PFSK-1 (cell line): ENCODE data around the gene UPF1.

ENCODE experiments used
- FOXP2 ChIP-seq: optimal IDR thresholded peaks from 2 replicates; pipeline ENCODE3; 2011; ENCODE audit warnings: borderline replicate concordance, control low read depth, inconsistent platforms; ENCODE audit not compliant: insufficient read depth; ENCODE audit errors: extremely low read length, extremely low read depth
- POLR2AphosphoS5 ChIP-seq: IDR thresholded peaks from 2 replicates; pipeline ENCODE4 v1.6.1; 2012; ENCODE audit warnings: low read depth, mild to moderate bottlenecking, control low read depth, low read length, moderate library complexity
- REST ChIP-seq, 2 experiments: IDR thresholded peaks; 2 replicates each; pipeline versions ENCODE4 v1.6.1 to v1.8.0; 2011 to 2012; ENCODE audit warnings: low read depth in 2 of 2, low read length in 2 of 2, control low read depth in 1 of 2, inconsistent platforms in 1 of 2, mild to moderate bottlenecking in 1 of 2, moderate library complexity in 1 of 2; ENCODE audit not compliant: insufficient read depth in 1 of 2
- SIN3A ChIP-seq: IDR thresholded peaks from 2 replicates; pipeline ENCODE4 v1.6.1; 2012; ENCODE audit warnings: mild to moderate bottlenecking, low read length, moderate library complexity, borderline replicate concordance; ENCODE audit not compliant: insufficient read depth
- TAF1 ChIP-seq: IDR thresholded peaks from 2 replicates; pipeline ENCODE4 v1.6.1; 2012; ENCODE audit warnings: low read length, control low read depth, borderline replicate concordance; ENCODE audit not compliant: insufficient read depth

The UPF1 gene

GRCh38 chr19:18862976-18863842 lies 31.4 kb downstream of the UPF1 start:
- TF ChIP-seq FOXP2, result no peak
- no peak for TF ChIP-seq POLR2AphosphoS5
- TF ChIP-seq REST (IDR thresholded peaks at IDR 0.05; ENCODE audit: insufficient read depth in 1 of 2, low read depth in 2 of 2, low read length in 2 of 2), result no peak
- no peak for TF ChIP-seq TAF1
- TF ChIP-seq SIN3A, result no peak

GRCh38 chr19:18863843-18864362 lies 32.1 kb downstream of the UPF1 start:
- TF ChIP-seq FOXP2 (no peak), TAF1 (no peak), REST (IDR thresholded peaks at IDR 0.05; ENCODE audit: insufficient read depth in 1 of 2, low read depth in 2 of 2, low read length in 2 of 2) (no peak), POLR2AphosphoS5 (no peak), SIN3A (no peak)

GRCh38 chr19:18865106-18865972 lies 33.6 kb downstream of the UPF1 start:
- TF ChIP-seq TAF1 (no peak), REST (IDR thresholded peaks at IDR 0.05; ENCODE audit: insufficient read depth in 1 of 2, low read depth in 2 of 2, low read length in 2 of 2) (no peak), SIN3A (no peak), FOXP2 (no peak), POLR2AphosphoS5 (no peak)

- TF ChIP-seq REST (IDR thresholded peaks at IDR 0.05; ENCODE audit: insufficient read depth in 1 of 2, low read depth in 2 of 2, low read length in 2 of 2), result no peak
- TF ChIP-seq FOXP2, result peak; percentile 66
Observed at GRCh38 chr19:18865973-18866799, 34.4 kb downstream of the UPF1 start.
